ENCODE measurements around the gene SLC38A3. TPM values are rescaled to one million over a fixed set of nuclear protein-coding genes. Genes with fewer than 3 reads are reported as not detected.

The SLC38A3 gene
- total RNA-seq = 2.9 TPM

GRCh38 chr3:50204804-50205412 is at the start of gene SLC38A3:
Gene SLC38A3, plus strand, starts transcription at chr3:50205271. Its CDS starts 8,929 bp downstream, at chr3:50214200.

DNA sequence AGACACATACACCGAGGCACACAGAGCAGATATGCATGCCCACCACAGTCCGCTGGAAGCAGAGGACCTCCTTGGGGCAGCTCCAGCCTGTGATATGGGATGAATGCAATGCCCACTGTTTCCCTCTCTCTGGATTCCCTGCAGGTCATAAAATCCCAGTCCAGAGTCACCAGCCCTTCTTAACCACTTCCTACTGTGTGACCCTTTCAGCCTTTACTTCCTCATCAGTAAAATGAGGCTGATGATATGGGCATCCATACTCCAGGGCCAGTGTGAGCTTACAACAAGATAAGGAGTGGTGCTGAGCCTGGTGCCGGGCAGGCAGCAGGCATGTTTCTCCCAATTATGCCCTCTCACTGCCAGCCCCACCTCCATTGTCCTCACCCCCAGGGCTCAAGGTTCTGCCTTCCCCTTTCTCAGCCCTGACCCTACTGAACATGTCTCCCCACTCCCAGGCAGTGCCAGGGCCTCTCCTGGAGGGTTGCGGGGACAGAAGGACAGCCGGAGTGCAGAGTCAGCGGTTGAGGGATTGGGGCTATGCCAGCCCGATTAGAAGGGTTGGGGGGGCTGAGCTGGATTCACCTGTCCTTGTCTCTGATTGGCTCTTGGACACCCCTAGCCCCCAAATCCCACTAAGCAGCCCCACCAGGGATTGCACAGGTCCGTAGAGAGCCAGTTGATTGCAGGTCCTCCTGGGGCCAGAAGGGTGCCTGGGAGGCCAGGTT is 14.0 kb upstream of the SLC38A3 start, which contains the start of gene GNAT1:
Gene GNAT1, plus strand, starts transcription at position 675 of the 725 bp plus-strand sequence. CDS start 116 bp downstream, outside the sequence.

DNA sequence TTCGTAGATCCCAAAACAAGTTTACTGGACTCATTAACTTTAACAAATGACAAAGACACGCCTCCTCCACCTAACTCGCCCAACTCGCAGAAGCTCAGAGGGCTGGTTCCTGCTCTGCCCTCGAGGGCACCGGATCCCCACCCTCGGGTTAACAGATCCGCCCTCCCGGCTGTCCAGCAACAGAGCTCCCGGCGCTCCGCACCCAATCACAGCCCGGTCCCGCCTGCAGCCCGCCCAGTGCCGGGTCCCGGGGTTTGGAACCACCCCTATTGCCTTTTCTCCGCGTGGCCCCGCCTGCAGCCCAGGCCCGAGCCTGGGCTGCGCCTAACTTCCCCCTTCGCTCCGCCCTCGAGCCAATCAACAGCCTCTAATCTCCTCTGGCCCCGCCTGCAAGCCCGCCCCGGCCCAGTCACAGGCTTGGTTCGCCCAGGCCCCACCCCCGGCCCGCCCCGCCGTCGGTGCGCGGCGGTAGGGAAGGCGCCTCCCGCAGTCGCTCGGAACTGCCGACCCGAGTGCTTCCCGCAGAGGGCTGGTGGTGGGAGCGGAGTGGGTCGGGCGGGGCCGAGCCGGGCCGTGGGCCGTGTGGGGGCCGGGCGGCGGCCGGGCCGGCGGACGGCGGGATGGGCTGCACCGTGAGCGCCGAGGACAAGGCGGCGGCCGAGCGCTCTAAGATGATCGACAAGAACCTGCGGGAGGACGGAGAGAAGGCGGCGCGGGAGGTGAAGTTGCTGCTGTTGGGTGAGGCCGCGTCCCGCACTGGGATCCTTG is 30.8 kb downstream of the SLC38A3 start, which contains the start of gene GNAI2:
Gene GNAI2, plus strand, starts transcription at position 489 of the 768 bp plus-strand sequence. Its CDS starts 132 bp downstream, at position 621.

GRCh38 chr3:50268703-50269451 is 63.8 kb downstream of the SLC38A3 start, which contains the start of gene SEMA3B:
Gene SEMA3B, plus strand, starts transcription at chr3:50269147. Its CDS starts 94 bp downstream, at chr3:50269241.

Small RNA genes within 50 kb of the gene (small RNA-seq; reads per million reads assigned to genes)
- gene MIR566 (ENCODE audit: low replicate concordance) = not detected
- gene MIR5787 (ENCODE audit: low replicate concordance) = not detected

Other genes starting within 250 kb of the SLC38A3 start
- 261 TPM for gene RBM5, start 116.4 kb upstream of the SLC38A3 start, total RNA-seq
- 42.8 TPM for gene SEMA3F, start 49.9 kb upstream of the SLC38A3 start, total RNA-seq
- not detected for gene GNAT1, start 13.7 kb upstream of the SLC38A3 start, total RNA-seq
- gene GNAI2, start 30.9 kb downstream of the SLC38A3 start, total RNA-seq = 159 TPM
- gene SEMA3B, start 63.9 kb downstream of the SLC38A3 start, total RNA-seq = 70.1 TPM
- gene LSMEM2, start 73.8 kb downstream of the SLC38A3 start, total RNA-seq = 3.2 TPM
- 31.7 TPM for gene IFRD2, start 87.2 kb downstream of the SLC38A3 start, total RNA-seq
- gene HYAL3, start 94.1 kb downstream of the SLC38A3 start, total RNA-seq = 3.7 TPM
- gene NAA80, start 94.1 kb downstream of the SLC38A3 start, total RNA-seq = 4.8 TPM
- 6.3 TPM for gene HYAL1, start 98.3 kb downstream of the SLC38A3 start, total RNA-seq
- gene HYAL2, start 117.5 kb downstream of the SLC38A3 start, total RNA-seq = 128 TPM
- 10.5 TPM for gene TUSC2, start 123.0 kb downstream of the SLC38A3 start, total RNA-seq
- 35.8 TPM for gene RASSF1, start 135.6 kb downstream of the SLC38A3 start, total RNA-seq
- gene ZMYND10, start 140.5 kb downstream of the SLC38A3 start, total RNA-seq = 3.9 TPM
- gene NPRL2, start 145.5 kb downstream of the SLC38A3 start, total RNA-seq = 27.5 TPM
- 18.0 TPM for gene CYB561D2, start 145.6 kb downstream of the SLC38A3 start, total RNA-seq
- 37.8 TPM for gene TMEM115, start 154.2 kb downstream of the SLC38A3 start, total RNA-seq

All from metanephros (tissue), 2 donors.